Left ventricle myocardium inferior (tissue), 1 donor: Measurements from ENCODE around the gene GRIA1. TPM values are rescaled to one million over a fixed set of nuclear protein-coding genes. Genes with fewer than 3 reads are reported as not detected.
A peak's percentile ranks its signal among the peaks of the same experiment; 100 is the strongest.

Experiments used
- DNase-seq: peaks from one replicate; pipeline ENCODE4 v3.0.0-alpha.2; 2020
- H3K27ac ChIP-seq: fragments of 200-600 bp; replicated peaks from 2 replicates; pipeline ENCODE4 v1.8.0; 2021
- H3K27me3 ChIP-seq: fragments of 200-600 bp; 2 replicates; pipeline ENCODE4 v1.8.0; 2021; ENCODE audit warnings: low read depth
- H3K36me3 ChIP-seq: fragments of 200-600 bp; 2 replicates; pipeline ENCODE4 v1.8.0; 2021
- H3K4me1 ChIP-seq: fragments of 200-600 bp; 2 replicates; pipeline ENCODE4 v1.8.0; 2021
- H3K4me3 ChIP-seq: fragments of 200-600 bp; 2 replicates; pipeline ENCODE4 v1.8.0; 2021; ENCODE audit warnings: mild to moderate bottlenecking, moderate library complexity
- H3K9me3 ChIP-seq: fragments of 200-600 bp; replicated peaks from 2 replicates; pipeline ENCODE4 v1.8.0; 2021
- CTCF ChIP-seq: fragments of 200-600 bp; IDR thresholded peaks from 2 replicates; pipeline ENCODE4 v1.8.0; 2021; ENCODE audit warnings: antibody characterized with exemption, mild to moderate bottlenecking, borderline replicate concordance
- intact Hi-C: fragments of 100-400 bp; cut with micrococcal nuclease; formaldehyde crosslinking; loops from one replicate; pipeline ENCODE4 v1.11.0; 2022
- total RNA-seq: library from RNA; stranded (reverse); fragmentation: NEBNext Ultra II Directional; extraction: Animal tissue kit (Norgen Biotek cat#: 25700); gene quantifications from one replicate; pipeline ENCODE4 v1.2.1, GENCODE V29; 2021
- donor health status: DM: no; HTN: yes; CAD: no; lungs with severe emphysema.

Gene GRIA1
- total RNA-seq, 1 donor from 2014 or later = 0.14 TPM

GRCh38 chr5:153565822-153566221 is 75.4 kb downstream of the GRIA1 start:
- no peak overlapping the region for H3K4me3 ChIP-seq
- DNase-seq = no peak
- no peaks in the 10 kb centered on the region for H3K36me3 ChIP-seq
- H3K4me1 ChIP-seq = no peaks in the 10 kb centered on the region
- no peaks in the 10 kb centered on the region for H3K9me3 ChIP-seq
- no peaks in the 10 kb centered on the region for H3K27me3 ChIP-seq
- TF ChIP-seq CTCF = no peak
- intact Hi-C loops = no loop called here
- no peak overlapping the region for H3K27ac ChIP-seq

- peaks cover 22% of the 10 kb centered on the region for H3K4me1 ChIP-seq
- no peaks in the 10 kb centered on the region for H3K9me3 ChIP-seq
- no peak for TF ChIP-seq CTCF
- intact Hi-C loops = no loop called here
- no peak overlapping the region for H3K4me3 ChIP-seq
- H3K36me3 ChIP-seq = no peaks in the 10 kb centered on the region
- DNase-seq = no peak
- H3K27me3 ChIP-seq = no peaks in the 10 kb centered on the region
- H3K27ac ChIP-seq = no peak overlapping the region
These were observed 78.6 kb downstream of the GRIA1 start for GRCh38 chr5:153569036-153569435.

GRCh38 chr5:153571162-153571561 is 80.7 kb downstream of the GRIA1 start:
- H3K9me3 ChIP-seq = no peaks in the 10 kb centered on the region
- TF ChIP-seq CTCF = no peak
- H3K4me3 ChIP-seq = no peak overlapping the region
- intact Hi-C loops = no loop called here
- no peak for DNase-seq
- no peaks in the 10 kb centered on the region for H3K36me3 ChIP-seq
- no peaks in the 10 kb centered on the region for H3K27me3 ChIP-seq
- peaks cover 22% of the 10 kb centered on the region for H3K4me1 ChIP-seq
- peak overlapping the region; percentile 13 for H3K27ac ChIP-seq

- H3K9me3 ChIP-seq = no peaks in the 10 kb centered on the region
- intact Hi-C loops = no loop called here
These were observed 82.1 kb downstream of the GRIA1 start for GRCh38 chr5:153572411-153573145.

GRCh38 chr5:153573326-153574033 is 83.0 kb downstream of the GRIA1 start:
- no peaks in the 10 kb centered on the region for H3K36me3 ChIP-seq
- no peak overlapping the region for H3K27ac ChIP-seq
- DNase-seq = peak; percentile 20

More at GRCh38 chr5:153572411-153573145, 82.1 kb downstream of the GRIA1 start:
- peaks cover 22% of the 10 kb centered on the region for H3K4me1 ChIP-seq
- H3K27ac ChIP-seq = peak overlapping the region; percentile 13
- DNase-seq = no peak
- H3K36me3 ChIP-seq = no peaks in the 10 kb centered on the region
- TF ChIP-seq CTCF = no peak
- no peaks in the 10 kb centered on the region for H3K27me3 ChIP-seq
- no peak overlapping the region for H3K4me3 ChIP-seq

More at GRCh38 chr5:153573326-153574033, 83.0 kb downstream of the GRIA1 start:
- no peaks in the 10 kb centered on the region for H3K27me3 ChIP-seq
- no peaks in the 10 kb centered on the region for H3K9me3 ChIP-seq
- intact Hi-C loops = no loop called here
- H3K4me3 ChIP-seq = no peak overlapping the region
- TF ChIP-seq CTCF = no peak
- peaks cover 22% of the 10 kb centered on the region for H3K4me1 ChIP-seq
